NT2/D1 (cell line): Measurements from ENCODE around the gene RABGGTA.

ENCODE experiments used
- YY1 ChIP-seq: IDR thresholded peaks from 2 replicates; pipeline ENCODE4 v1.6.1; 2011; ENCODE audit not compliant: insufficient read length, insufficient read depth
- ZNF274 ChIP-seq: IDR thresholded peaks from 2 replicates; pipeline ENCODE4 v1.6.1; 2011; ENCODE audit warnings: mild to moderate bottlenecking, low read depth, low read length

DNA sequence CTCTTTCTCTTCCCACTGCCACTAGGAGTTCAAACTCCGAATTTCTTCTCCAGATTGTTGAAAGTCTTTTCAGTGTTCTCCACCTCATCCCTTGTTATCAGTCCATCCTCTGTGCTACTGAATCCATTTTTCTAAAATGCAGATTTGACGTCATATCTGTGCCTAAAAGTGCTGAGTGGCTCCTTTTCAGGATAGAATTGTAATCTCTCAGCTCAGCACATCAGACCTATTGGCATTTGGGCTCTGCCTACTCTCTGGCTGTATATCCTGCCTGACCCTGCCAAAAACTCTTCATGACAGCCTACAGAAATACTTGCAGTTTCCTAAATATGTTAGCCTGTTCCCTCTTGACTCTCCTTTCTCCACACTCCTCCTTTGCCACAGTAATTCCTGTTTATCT is 1.1 kb upstream of the RABGGTA start:
- TF ChIP-seq ZNF274 (no peak), YY1 (no peak)
